GM23248 (cell line): ENCODE measurements around the gene ZBTB4.

Experiments used
- EZH2 ChIP-seq: fragments of 200-600 bp; sonication (generic); IDR thresholded peaks from 2 replicates; pipeline ENCODE4 v1.6.1; 2018; ENCODE audit warnings: antibody characterized with exemption, mild to moderate bottlenecking; ENCODE audit not compliant: insufficient read depth, poor library complexity, severe bottlenecking
- EZH2phosphoT487 ChIP-seq: fragments of 200-600 bp; sonication (generic); IDR thresholded peaks from 2 replicates; pipeline ENCODE4 v1.6.1; 2018; ENCODE audit warnings: antibody characterized with exemption, moderate library complexity, mild to moderate bottlenecking, low read depth; ENCODE audit not compliant: insufficient read depth

DNA sequence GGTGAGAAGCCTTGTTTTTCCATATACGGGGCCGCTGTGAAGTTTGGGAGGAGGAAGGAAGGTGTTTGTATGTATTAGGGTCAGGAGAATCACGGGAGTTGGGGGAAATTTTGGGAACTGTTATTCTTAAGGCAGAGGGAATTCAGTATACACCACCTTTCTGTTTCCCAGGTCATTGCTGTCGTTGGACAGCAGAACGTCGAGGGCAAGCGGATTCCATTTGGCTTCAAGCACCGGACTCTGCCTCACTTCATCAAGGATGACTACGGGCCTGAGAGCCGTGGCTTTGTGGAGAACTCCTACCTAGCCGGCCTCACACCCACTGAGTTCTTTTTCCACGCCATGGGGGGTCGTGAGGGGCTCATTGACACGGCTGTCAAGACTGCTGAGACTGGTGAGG lies 22.3 kb upstream of the ZBTB4 start:
- TF ChIP-seq EZH2 (no peak), EZH2phosphoT487 (no peak)
